T-cell (primary cell): ENCODE data around the gene PAH. TPM values are rescaled to one million over a fixed set of nuclear protein-coding genes. Genes with fewer than 3 reads are reported as not detected.

Experiments used
- ATAC-seq, 4 experiments: fragments of 200-7000 bp in 3 of 4; fragments of 150-1000 bp in 1 of 4; cut with Tn5 transposase; replicated peaks in 1 of 4; 1 replicate in 3 of 4; 2 replicates in 1 of 4; pipeline ENCODE4 v1.10.0; 2021; ENCODE audit warnings: moderate library complexity in 3 of 4, mild to moderate bottlenecking in 2 of 4, moderate number of reproducible peaks in 1 of 4
- CTCF ChIA-PET, 2 donors: fragments of 300-600 bp; sonication (Branson Sonifier 250); formaldehyde crosslinking; loops; one replicate each; lab custom pipeline; 2022; ENCODE audit warnings: antibody characterized with exemption in 2 of 2; lab: Charles Lee
- POLR2A ChIA-PET, 2 donors: fragments of 300-600 bp; sonication (Branson Sonifier 250); formaldehyde crosslinking; loops; one replicate each; lab custom pipeline; 2022; ENCODE audit warnings: antibody characterized with exemption in 2 of 2; lab: Charles Lee
- DNase-seq, 35 experiments: peaks; one replicate each; pipeline versions ENCODE4 v3.0.0 to v3.0.0-alpha.2; 2013 to 2023
- H3K27ac ChIP-seq: one replicate; pipeline ENCODE4 v1.5.1; 2013; ENCODE audit warnings: low read length
- H3K27me3 ChIP-seq, 2 experiments: replicated peaks in 1 of 2; 1 replicate in 1 of 2; 2 replicates in 1 of 2; pipeline versions ENCODE4 v1.6.1 to v1.7.0; 2013; ENCODE audit warnings: low read length in 1 of 2, mixed read lengths in 1 of 2; ENCODE audit not compliant: control insufficient read depth in 2 of 2, insufficient read depth in 2 of 2; ENCODE audit errors: extremely low read depth in 1 of 2
- H3K36me3 ChIP-seq, 2 donors: 1 replicate in 1 of 2; 2 replicates in 1 of 2; pipeline versions ENCODE4 v1.6.1 to v1.7.0; 2013; ENCODE audit warnings: low read length in 1 of 2; ENCODE audit not compliant: control insufficient read depth in 2 of 2, insufficient read depth in 1 of 2; ENCODE audit errors: extremely low read depth in 1 of 2
- H3K4me1 ChIP-seq, 2 experiments: 1 replicate in 1 of 2; 2 replicates in 1 of 2; pipeline versions ENCODE4 v1.6.1 to v1.7.0; 2013; ENCODE audit warnings: low read length in 2 of 2, mixed read lengths in 1 of 2; ENCODE audit not compliant: insufficient read depth in 2 of 2, control insufficient read depth in 1 of 2; ENCODE audit errors: extremely low read depth in 1 of 2
- H3K4me3 ChIP-seq, 2 donors: 1 replicate in 1 of 2; 2 replicates in 1 of 2; pipeline versions ENCODE4 v1.5.1 to v1.7.0; 2013; ENCODE audit warnings: mild to moderate bottlenecking in 2 of 2, low read length in 1 of 2, moderate library complexity in 1 of 2; ENCODE audit not compliant: control insufficient read depth in 1 of 2; ENCODE audit errors: extremely low read depth in 1 of 2
- H3K9me3 ChIP-seq: 2 replicates; pipeline ENCODE4 v1.7.0; 2013
- H3K27ac Mint-ChIP-seq, 2 donors: one replicate each; pipeline ENCODE4 v1.8.0; 2020 to 2021; ENCODE audit warnings: mild to moderate bottlenecking in 2 of 2, mixed read lengths in 2 of 2
- H3K27me3 Mint-ChIP-seq, 2 donors: one replicate each; pipeline ENCODE4 v1.8.0; 2021 to 2022; ENCODE audit warnings: mixed read lengths in 2 of 2
- H3K36me3 Mint-ChIP-seq: one replicate; pipeline ENCODE4 v1.8.0; 2021; ENCODE audit warnings: mixed read lengths
- H3K4me1 Mint-ChIP-seq, 3 donors: one replicate each; pipeline ENCODE4 v1.8.0; 2020 to 2022; ENCODE audit warnings: mixed read lengths in 3 of 3, mild to moderate bottlenecking in 1 of 3
- H3K4me3 Mint-ChIP-seq, 3 donors: one replicate each; pipeline ENCODE4 v1.8.0; 2020 to 2022; ENCODE audit warnings: mild to moderate bottlenecking in 3 of 3, mixed read lengths in 3 of 3, moderate library complexity in 3 of 3
- H3K9me3 Mint-ChIP-seq, 3 donors: one replicate each; pipeline ENCODE4 v1.8.0; 2020 to 2022; ENCODE audit warnings: mixed read lengths in 3 of 3
- WGBS: methylation state at CpG from one replicate; pipeline ENCODE4 v1.1.5; 2013; ENCODE audit warnings: missing lambda C conversion rate; ENCODE audit not compliant: insufficient coverage; 5-methylcytosine and 5-hydroxymethylcytosine counted together
- total RNA-seq, 35 experiments: library from RNA in 6 of 35; stranded (reverse) in 6 of 35; fragments of 120-200 nt in 1 of 35; gene quantifications; one replicate each; pipeline versions ENCODE4 v1.2.1 to v1.2.4 and lab custom pipeline; 2013 to 2026

The PAH gene
- total RNA-seq, 5 donors from 2014 or later (not counting 1 experiment from before 2014, with no cell fraction given): 0.30 to 2.0 (median 0.82) TPM; not detected in 2

GRCh38 chr12:102865821-102866615 is 51.0 kb downstream of the PAH start:
- DNase-seq (no peak), ATAC-seq (no peak)
- no CpG with 5 or more reads among the region's 6 CpGs for WGBS
- CTCF ChIA-PET: interaction anchor here in 1 of 2 donors (0.6 kb wide), 1 partner anchor 53 kb away, joined by 3 read pairs; no protein-coding TSS in a partner anchor
- H3K27ac Mint-ChIP-seq: no peak overlapping the region
- no peaks in the 10 kb centered on the region for H3K4me1 Mint-ChIP-seq
- H3K27me3 ChIP-seq: no peaks in the 10 kb centered on the region
- H3K4me3 ChIP-seq: no peak overlapping the region
- POLR2A ChIA-PET: no interaction called here
- no peak overlapping the region for H3K27ac ChIP-seq
- no peak overlapping the region for H3K4me3 Mint-ChIP-seq
- no peaks in the 10 kb centered on the region for H3K36me3 Mint-ChIP-seq
- H3K9me3 ChIP-seq: no peaks in the 10 kb centered on the region
- no peaks in the 10 kb centered on the region for H3K4me1 ChIP-seq
- H3K27me3 Mint-ChIP-seq: no peaks in the 10 kb centered on the region
- H3K36me3 ChIP-seq: no peaks in the 10 kb centered on the region
- peaks cover 0 to 3% (median 0%) of the 10 kb centered on the region in 3 donors for H3K9me3 Mint-ChIP-seq

- no peak for ATAC-seq
- Histone ChIP-seq H3K9me3 (no peaks in the 10 kb centered on the region), H3K4me1 (no peaks in the 10 kb centered on the region), H3K4me3 (no peak overlapping the region), H3K27me3 (no peaks in the 10 kb centered on the region), H3K27ac (no peak overlapping the region), H3K36me3 (no peaks in the 10 kb centered on the region)
- 63% methylated on average over 1 of the region's 2 CpGs for WGBS
- Mint-ChIP-seq H3K27ac (no peak overlapping the region), H3K9me3 (peaks cover 6 to 12% (median 7%) of the 10 kb centered on the region in 3 donors), H3K4me1 (no peaks in the 10 kb centered on the region), H3K36me3 (no peaks in the 10 kb centered on the region), H3K4me3 (no peak overlapping the region), H3K27me3 (peaks cover 2 to 13% of the 10 kb centered on the region in 2 donors)
- DNase-seq: no peak
- CTCF ChIA-PET: no interaction called here
- POLR2A ChIA-PET: no interaction called here
These were observed 54.6 kb downstream of the PAH start for GRCh38 chr12:102862486-102862885.

- no peaks in the 10 kb centered on the region for H3K4me1 Mint-ChIP-seq
- 83% methylated on average over 1 of the region's 2 CpGs for WGBS
- Histone ChIP-seq H3K4me3 (no peak overlapping the region), H3K27me3 (peaks cover 0 to 2% of the 10 kb centered on the region in 2 experiments), H3K36me3 (no peaks in the 10 kb centered on the region), H3K27ac (no peak overlapping the region), H3K9me3 (no peaks in the 10 kb centered on the region), H3K4me1 (no peaks in the 10 kb centered on the region)
- DNase-seq (no peak), ATAC-seq (no peak)
- peaks cover 4 to 22% of the 10 kb centered on the region in 2 donors for H3K27me3 Mint-ChIP-seq
- H3K4me3 Mint-ChIP-seq: no peak overlapping the region
- no peak overlapping the region for H3K27ac Mint-ChIP-seq
- no peaks in the 10 kb centered on the region for H3K36me3 Mint-ChIP-seq
- H3K9me3 Mint-ChIP-seq: peaks cover 0 to 6% (median 0%) of the 10 kb centered on the region in 3 donors
- ChIA-PET POLR2A (no interaction called here), CTCF (no interaction called here)
These were observed 65.8 kb downstream of the PAH start for GRCh38 chr12:102851246-102851645.

DNA sequence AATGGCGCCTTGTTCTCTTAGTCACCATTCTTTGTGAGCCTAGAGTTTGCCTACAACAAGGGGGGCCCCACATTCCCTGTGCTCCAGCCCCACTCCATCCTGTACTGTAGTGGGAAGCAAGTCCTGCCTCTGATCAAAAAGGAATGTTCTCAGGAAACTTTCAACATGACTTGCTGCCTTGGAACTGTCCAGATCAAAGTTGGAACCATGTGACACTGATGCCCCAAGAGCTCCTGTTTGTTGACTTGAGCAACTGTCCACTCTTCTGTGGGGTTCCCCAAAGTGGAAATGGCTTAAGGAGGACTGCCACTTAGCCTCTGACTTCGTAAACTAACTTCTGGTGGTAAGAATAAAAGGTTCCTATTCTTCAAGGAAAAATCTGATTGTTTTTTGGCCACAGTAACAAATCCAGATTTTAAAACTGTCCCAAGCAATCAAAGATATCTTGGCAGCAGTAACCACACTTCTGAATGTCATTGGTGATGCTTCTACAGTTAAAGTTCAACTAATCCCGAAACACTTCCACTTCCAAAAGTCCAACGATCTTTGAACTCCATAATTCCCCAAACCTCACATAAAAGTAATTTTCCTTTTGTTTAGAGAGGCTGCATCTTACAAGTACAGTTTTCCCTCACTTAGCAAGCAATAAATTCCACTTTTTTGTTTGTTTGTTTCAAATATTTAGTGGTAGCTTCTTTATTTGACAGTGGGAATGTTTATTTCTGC is 67.2 kb downstream of the PAH start:
- Mint-ChIP-seq H3K27me3 (peaks cover 8 to 28% of the 10 kb centered on the region in 2 donors), H3K36me3 (no peaks in the 10 kb centered on the region), H3K4me1 (no peaks in the 10 kb centered on the region), H3K27ac (no peak overlapping the region), H3K4me3 (no peak overlapping the region), H3K9me3 (peaks cover 0 to 6% (median 0%) of the 10 kb centered on the region in 3 donors)
- 67% methylated on average over 1 of the region's 4 CpGs for WGBS
- no peaks in the 10 kb centered on the region for H3K36me3 ChIP-seq
- no peak overlapping the region for H3K4me3 ChIP-seq
- ChIA-PET CTCF (no interaction called here), POLR2A (no interaction called here)
- H3K27ac ChIP-seq: no peak overlapping the region
- no peaks in the 10 kb centered on the region for H3K4me1 ChIP-seq
- ATAC-seq: no peak
- peaks cover 0 to 2% of the 10 kb centered on the region in 2 experiments for H3K27me3 ChIP-seq
- no peak for DNase-seq
- no peaks in the 10 kb centered on the region for H3K9me3 ChIP-seq

- H3K9me3 Mint-ChIP-seq: peaks cover 0 to 6% (median 0%) of the 10 kb centered on the region in 3 donors
- ChIA-PET CTCF (no interaction called here), POLR2A (no interaction called here)
- no peaks in the 10 kb centered on the region for H3K9me3 ChIP-seq
- 86% methylated on average over 3 of the region's 3 CpGs for WGBS
- ATAC-seq (no peak), DNase-seq (no peak)
- H3K4me3 Mint-ChIP-seq: no peak overlapping the region
- no peak overlapping the region for H3K27ac ChIP-seq
- H3K27ac Mint-ChIP-seq: no peak overlapping the region
- no peaks in the 10 kb centered on the region for H3K4me1 ChIP-seq
- H3K4me3 ChIP-seq: no peak overlapping the region
- no peaks in the 10 kb centered on the region for H3K36me3 ChIP-seq
- peaks cover 7 to 21% of the 10 kb centered on the region in 2 donors for H3K27me3 Mint-ChIP-seq
- no peaks in the 10 kb centered on the region for H3K36me3 Mint-ChIP-seq
- no peaks in the 10 kb centered on the region for H3K4me1 Mint-ChIP-seq
- H3K27me3 ChIP-seq: peaks cover 0 to 5% of the 10 kb centered on the region in 2 experiments
These were observed 68.2 kb downstream of the PAH start for GRCh38 chr12:102848832-102849231.

DNA sequence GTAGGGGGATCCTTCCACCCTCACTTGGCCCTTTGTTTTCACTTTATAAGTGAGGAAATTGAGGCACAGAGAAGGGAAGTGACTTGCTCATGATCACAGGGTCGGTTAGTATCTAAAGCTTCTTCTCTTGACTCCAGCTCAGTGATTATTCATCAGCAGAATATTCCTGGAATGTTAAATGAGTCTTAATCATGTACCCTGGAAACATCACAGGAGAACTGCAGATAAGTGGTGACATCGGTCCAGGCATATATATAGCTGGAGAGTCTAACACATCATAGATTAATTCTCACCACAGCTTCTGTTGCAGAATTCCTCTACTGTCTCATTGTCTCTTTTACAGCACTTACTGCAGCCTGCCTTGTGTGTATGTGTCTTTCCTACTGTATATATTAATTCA is 69.9 kb downstream of the PAH start:
- H3K36me3 ChIP-seq: no peaks in the 10 kb centered on the region
- H3K9me3 ChIP-seq: no peaks in the 10 kb centered on the region
- ChIA-PET CTCF (no interaction called here), POLR2A (no interaction called here)
- no peaks in the 10 kb centered on the region for H3K4me1 ChIP-seq
- Mint-ChIP-seq H3K36me3 (no peaks in the 10 kb centered on the region), H3K27me3 (peaks cover 4 to 21% of the 10 kb centered on the region in 2 donors), H3K9me3 (peaks cover 0 to 6% (median 0%) of the 10 kb centered on the region in 3 donors), H3K4me3 (no peak overlapping the region), H3K27ac (no peak overlapping the region), H3K4me1 (no peaks in the 10 kb centered on the region)
- H3K27ac ChIP-seq: no peak overlapping the region
- WGBS: no CpG with 5 or more reads among the region's 2 CpGs
- DNase-seq: no peak
- H3K4me3 ChIP-seq: no peak overlapping the region
- H3K27me3 ChIP-seq: peaks cover 0 to 6% of the 10 kb centered on the region in 2 experiments
- ATAC-seq: no peak
